ENCODE data around the gene TM4SF5.
A peak's percentile ranks its signal among the peaks of the same experiment; 100 is the strongest.

The TM4SF5 gene

DNA sequence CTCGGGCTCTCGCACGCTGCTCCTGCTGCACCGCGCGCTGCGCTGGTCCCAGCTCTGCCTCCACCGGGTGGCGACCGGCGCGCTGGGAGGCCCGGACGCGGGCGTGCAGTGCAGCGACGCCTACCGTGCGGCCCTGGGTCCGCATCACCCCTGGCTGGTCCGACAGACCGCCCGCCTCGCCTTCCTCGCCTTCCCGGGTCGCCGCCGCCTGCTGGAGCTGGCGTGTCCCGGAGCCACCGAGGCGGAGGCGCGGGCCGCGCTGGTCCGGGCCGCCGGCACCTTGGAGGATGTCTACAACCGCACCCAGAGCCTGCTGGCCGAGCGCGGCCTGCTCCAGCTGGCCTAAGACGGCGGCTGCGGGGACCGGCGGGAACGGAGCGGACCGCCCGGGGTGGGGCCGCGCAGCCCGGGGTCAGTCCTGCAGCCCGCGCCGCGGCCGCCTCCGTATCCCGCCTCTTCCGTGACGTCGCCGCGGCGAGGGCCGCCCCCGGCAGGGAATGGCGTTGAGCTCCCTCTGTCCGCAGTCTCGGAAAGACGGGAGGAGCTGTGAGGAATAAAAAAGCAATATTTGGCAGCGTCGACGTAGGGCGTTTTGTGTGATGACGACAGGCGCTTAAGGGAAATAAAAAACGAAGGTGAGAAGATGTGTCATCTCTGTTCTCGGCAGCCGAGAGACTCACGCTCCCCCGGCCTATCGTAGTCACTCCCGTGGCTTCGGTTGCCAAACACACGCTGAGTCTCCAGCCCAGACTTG is 18.4 kb downstream of the TM4SF5 start:
- H3K4me3 ChIP-seq (ENCODE audit: low read length in 2 of 2): peak overlapping the region; percentile 77 to 86
- H3K9me3 ChIP-seq (ENCODE audit: control insufficient read depth in 2 of 2, low read length in 2 of 2): no peaks in the 10 kb centered on the region
- H3K4me1 ChIP-seq (ENCODE audit: control insufficient read depth, insufficient read depth, low read length): peaks cover 34% of the 10 kb centered on the region
- peaks cover 3 to 7% of the 10 kb centered on the region in 2 donors for H3K27me3 ChIP-seq (ENCODE audit: control insufficient read depth in 1 of 2, insufficient read depth in 2 of 2, low read length in 2 of 2)
- no peaks in the 10 kb centered on the region for H3K36me3 ChIP-seq (ENCODE audit: control insufficient read depth in 2 of 2, insufficient read depth in 2 of 2, low read length in 2 of 2)
- peak overlapping the region; percentile 84 for H3K27ac ChIP-seq (ENCODE audit: low read length)
- peak overlapping the region; percentile 85 to 87 for H3K9ac ChIP-seq (ENCODE audit: low read length in 2 of 2)

DNA sequence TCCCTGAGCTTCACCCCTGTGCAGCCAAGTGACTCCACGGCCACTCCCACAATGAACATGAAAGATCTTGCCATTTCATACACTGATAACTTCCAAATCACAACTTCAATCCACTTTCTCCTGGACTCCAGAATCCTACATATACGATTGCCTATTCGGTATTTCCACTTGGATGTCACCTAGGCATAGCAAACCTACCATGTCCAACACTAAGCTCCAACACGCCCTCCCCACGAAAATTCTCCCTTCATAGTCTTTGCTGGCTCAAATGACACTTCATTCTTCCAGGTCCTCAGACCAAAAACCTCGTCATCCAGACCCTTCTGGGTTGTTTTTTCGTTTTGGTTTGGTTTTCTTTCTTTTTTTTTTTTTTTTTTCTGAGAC is 19.0 kb downstream of the TM4SF5 start:
- Histone ChIP-seq H3K4me1 (ENCODE audit: control insufficient read depth, insufficient read depth, low read length) (peaks cover 28% of the 10 kb centered on the region), H3K27ac (ENCODE audit: low read length) (peak overlapping the region; percentile 84), H3K9me3 (ENCODE audit: control insufficient read depth in 2 of 2, low read length in 2 of 2) (no peaks in the 10 kb centered on the region), H3K27me3 (ENCODE audit: control insufficient read depth in 1 of 2, insufficient read depth in 2 of 2, low read length in 2 of 2) (peaks cover 1 to 2% of the 10 kb centered on the region in 2 donors), H3K9ac (ENCODE audit: low read length in 2 of 2) (peak overlapping the region; percentile 85 to 87), H3K36me3 (ENCODE audit: control insufficient read depth in 2 of 2, insufficient read depth in 2 of 2, low read length in 2 of 2) (no peaks in the 10 kb centered on the region), H3K4me3 (ENCODE audit: low read length in 2 of 2) (peak overlapping the region; percentile 77 to 86)

DNA sequence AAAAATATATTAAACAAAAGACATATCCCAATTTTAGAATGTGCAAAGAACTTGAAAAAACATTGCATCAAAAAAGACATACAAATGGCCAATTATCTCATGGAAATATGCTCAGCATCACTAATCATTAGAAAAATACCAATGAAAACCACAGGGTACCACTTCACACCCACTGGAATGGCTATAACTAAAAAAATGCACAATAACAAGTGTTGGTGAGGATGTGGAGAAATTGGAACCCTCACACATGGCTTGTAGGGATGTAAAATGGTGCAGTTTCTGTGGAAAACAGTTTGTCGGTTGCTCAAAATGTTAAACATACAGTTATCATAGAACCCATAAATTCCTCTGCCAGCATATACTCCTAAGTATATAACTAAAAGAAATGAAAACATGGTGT is 23.5 kb downstream of the TM4SF5 start:
- Histone ChIP-seq H3K9ac (ENCODE audit: low read length in 2 of 2) (no peak overlapping the region), H3K4me1 (ENCODE audit: control insufficient read depth, insufficient read depth, low read length) (peaks cover 16% of the 10 kb centered on the region), H3K36me3 (ENCODE audit: control insufficient read depth in 2 of 2, insufficient read depth in 2 of 2, low read length in 2 of 2) (peaks cover 16 to 17% of the 10 kb centered on the region in 2 donors), H3K27ac (ENCODE audit: low read length) (no peak overlapping the region), H3K9me3 (ENCODE audit: control insufficient read depth in 2 of 2, low read length in 2 of 2) (no peaks in the 10 kb centered on the region), H3K27me3 (ENCODE audit: control insufficient read depth in 1 of 2, insufficient read depth in 2 of 2, low read length in 2 of 2) (no peaks in the 10 kb centered on the region), H3K4me3 (ENCODE audit: low read length in 2 of 2) (peak overlapping the region in 1 of 2 donors; percentile 100)

DNA sequence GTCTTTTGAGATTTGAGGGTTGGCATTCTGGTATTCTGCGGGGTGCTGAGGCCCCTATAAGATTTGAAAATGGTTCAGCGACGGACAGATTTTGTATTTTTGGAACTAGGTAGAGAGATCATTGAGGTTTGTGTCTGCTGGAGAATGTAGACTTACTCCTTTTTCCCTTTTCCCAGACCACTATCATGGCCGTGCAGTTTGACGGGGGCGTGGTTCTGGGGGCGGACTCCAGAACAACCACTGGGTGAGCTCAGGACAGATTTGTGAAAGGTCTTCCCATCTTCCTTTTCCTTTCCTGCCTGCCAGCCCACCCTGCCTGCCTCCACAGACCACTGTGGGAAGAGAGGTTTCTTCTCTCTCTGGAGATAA is 24.9 kb downstream of the TM4SF5 start:
- Histone ChIP-seq H3K27me3 (ENCODE audit: control insufficient read depth in 1 of 2, insufficient read depth in 2 of 2, low read length in 2 of 2) (no peaks in the 10 kb centered on the region), H3K4me1 (ENCODE audit: control insufficient read depth, insufficient read depth, low read length) (peaks cover 12% of the 10 kb centered on the region), H3K9ac (ENCODE audit: low read length in 2 of 2) (peak overlapping the region; percentile 90 to 96), H3K36me3 (ENCODE audit: control insufficient read depth in 2 of 2, insufficient read depth in 2 of 2, low read length in 2 of 2) (peaks cover 16 to 17% of the 10 kb centered on the region in 2 donors), H3K9me3 (ENCODE audit: control insufficient read depth in 2 of 2, low read length in 2 of 2) (no peaks in the 10 kb centered on the region), H3K27ac (ENCODE audit: low read length) (peak overlapping the region; percentile 67), H3K4me3 (ENCODE audit: low read length in 2 of 2) (peak overlapping the region; percentile 92 to 100)

DNA sequence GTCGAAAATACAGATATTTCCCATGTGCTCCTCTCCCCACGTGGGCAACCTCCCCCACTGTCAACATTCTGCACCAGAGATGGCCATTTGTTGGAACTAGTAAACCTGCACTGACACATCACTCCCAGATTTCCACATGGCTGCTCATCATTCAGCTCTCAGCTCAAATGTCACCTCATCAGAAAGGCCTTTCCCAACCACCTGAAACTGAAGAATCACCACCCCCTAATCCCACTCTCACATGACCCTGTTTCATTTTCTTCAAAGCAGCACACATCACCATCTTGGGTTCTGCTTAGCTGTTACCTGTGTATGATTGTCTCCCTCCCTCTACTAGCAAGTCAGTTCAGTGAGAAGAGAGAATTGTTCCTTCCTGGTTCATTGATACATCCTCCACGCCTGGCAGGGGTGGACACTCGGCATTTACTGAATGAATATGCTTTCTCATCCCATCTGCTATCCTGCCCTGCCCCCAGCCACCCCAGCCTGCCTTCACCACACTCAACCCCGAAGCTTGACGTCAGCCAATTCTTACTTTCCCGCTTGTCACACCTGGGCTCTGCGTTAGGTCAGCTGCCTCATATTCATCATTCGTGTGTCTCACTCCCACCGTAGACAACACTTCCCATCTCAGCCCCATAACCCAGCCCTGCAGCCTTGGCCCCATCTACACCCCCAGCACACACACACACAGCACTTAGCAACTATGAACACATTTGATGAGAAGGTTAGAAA is 28.9 kb downstream of the TM4SF5 start:
- Histone ChIP-seq H3K4me1 (ENCODE audit: control insufficient read depth, insufficient read depth, low read length) (peaks cover 12% of the 10 kb centered on the region), H3K27ac (ENCODE audit: low read length) (no peak overlapping the region), H3K4me3 (ENCODE audit: low read length in 2 of 2) (no peak overlapping the region), H3K36me3 (ENCODE audit: control insufficient read depth in 2 of 2, insufficient read depth in 2 of 2, low read length in 2 of 2) (peaks cover 16 to 17% of the 10 kb centered on the region in 2 donors), H3K9me3 (ENCODE audit: control insufficient read depth in 2 of 2, low read length in 2 of 2) (no peaks in the 10 kb centered on the region), H3K9ac (ENCODE audit: low read length in 2 of 2) (no peak overlapping the region), H3K27me3 (ENCODE audit: control insufficient read depth in 1 of 2, insufficient read depth in 2 of 2, low read length in 2 of 2) (no peaks in the 10 kb centered on the region)

DNA sequence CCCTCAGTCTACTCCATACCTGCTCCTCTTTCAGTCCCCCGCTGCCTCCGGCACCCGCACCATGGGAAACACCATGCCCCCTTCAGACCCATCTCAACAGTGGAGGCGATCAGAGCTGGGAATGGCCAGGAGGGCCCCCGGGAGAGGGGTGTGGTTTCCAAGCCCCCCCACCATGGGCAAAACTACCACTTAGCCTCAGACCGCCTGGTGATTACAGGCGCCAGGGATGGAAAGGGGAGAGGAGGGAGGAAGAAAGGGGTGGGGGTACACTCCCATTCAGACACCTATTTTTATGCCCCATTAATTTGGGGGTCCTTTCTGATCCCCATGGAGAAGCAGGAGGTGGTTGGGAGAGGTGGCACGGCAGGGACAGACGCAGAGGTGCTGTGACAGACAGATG is 30.5 kb downstream of the TM4SF5 start, which contains the start of gene C17orf114:
TSS of gene C17orf114 (minus strand) at position 101 of the 400 bp plus-strand sequence.
- H3K27me3 ChIP-seq (ENCODE audit: control insufficient read depth in 1 of 2, insufficient read depth in 2 of 2, low read length in 2 of 2): no peaks in the 10 kb centered on the region
- no peaks in the 10 kb centered on the region for H3K9me3 ChIP-seq (ENCODE audit: control insufficient read depth in 2 of 2, low read length in 2 of 2)
- H3K36me3 ChIP-seq (ENCODE audit: control insufficient read depth in 2 of 2, insufficient read depth in 2 of 2, low read length in 2 of 2): peaks cover 16 to 17% of the 10 kb centered on the region in 2 donors
- H3K4me3 ChIP-seq (ENCODE audit: low read length in 2 of 2): no peak within 1 kb of the TSS
- peaks cover 1% of the 10 kb centered on the region for H3K4me1 ChIP-seq (ENCODE audit: control insufficient read depth, insufficient read depth, low read length)
- no peak within 1 kb of the TSS for H3K27ac ChIP-seq (ENCODE audit: low read length)
- no peak within 1 kb of the TSS for H3K9ac ChIP-seq (ENCODE audit: low read length in 2 of 2)

DNA sequence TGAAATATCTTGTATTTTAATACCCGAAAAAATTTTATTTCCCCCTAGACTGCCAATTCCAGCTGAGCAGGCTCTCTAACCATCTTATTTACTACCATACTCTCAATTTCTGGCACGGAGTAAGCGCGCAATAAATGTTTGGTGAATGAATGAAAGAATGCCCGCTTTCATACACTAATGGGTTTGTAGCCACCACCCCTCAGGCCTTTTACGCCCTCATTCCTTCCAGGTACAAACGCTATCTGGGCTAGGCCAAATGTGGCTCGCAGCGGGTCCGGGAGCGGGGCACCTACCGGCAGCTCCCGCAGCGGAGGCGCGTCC is 34.7 kb downstream of the TM4SF5 start:
- Histone ChIP-seq H3K36me3 (ENCODE audit: control insufficient read depth in 2 of 2, insufficient read depth in 2 of 2, low read length in 2 of 2) (peaks cover 0 to 2% of the 10 kb centered on the region in 2 donors), H3K27ac (ENCODE audit: low read length) (no peak overlapping the region), H3K4me1 (ENCODE audit: control insufficient read depth, insufficient read depth, low read length) (peaks cover 13% of the 10 kb centered on the region), H3K9ac (ENCODE audit: low read length in 2 of 2) (peak overlapping the region; percentile 59 to 69), H3K27me3 (ENCODE audit: control insufficient read depth in 1 of 2, insufficient read depth in 2 of 2, low read length in 2 of 2) (no peaks in the 10 kb centered on the region), H3K4me3 (ENCODE audit: low read length in 2 of 2) (peak overlapping the region; percentile 69 to 77), H3K9me3 (ENCODE audit: control insufficient read depth in 2 of 2, low read length in 2 of 2) (no peaks in the 10 kb centered on the region)

DNA sequence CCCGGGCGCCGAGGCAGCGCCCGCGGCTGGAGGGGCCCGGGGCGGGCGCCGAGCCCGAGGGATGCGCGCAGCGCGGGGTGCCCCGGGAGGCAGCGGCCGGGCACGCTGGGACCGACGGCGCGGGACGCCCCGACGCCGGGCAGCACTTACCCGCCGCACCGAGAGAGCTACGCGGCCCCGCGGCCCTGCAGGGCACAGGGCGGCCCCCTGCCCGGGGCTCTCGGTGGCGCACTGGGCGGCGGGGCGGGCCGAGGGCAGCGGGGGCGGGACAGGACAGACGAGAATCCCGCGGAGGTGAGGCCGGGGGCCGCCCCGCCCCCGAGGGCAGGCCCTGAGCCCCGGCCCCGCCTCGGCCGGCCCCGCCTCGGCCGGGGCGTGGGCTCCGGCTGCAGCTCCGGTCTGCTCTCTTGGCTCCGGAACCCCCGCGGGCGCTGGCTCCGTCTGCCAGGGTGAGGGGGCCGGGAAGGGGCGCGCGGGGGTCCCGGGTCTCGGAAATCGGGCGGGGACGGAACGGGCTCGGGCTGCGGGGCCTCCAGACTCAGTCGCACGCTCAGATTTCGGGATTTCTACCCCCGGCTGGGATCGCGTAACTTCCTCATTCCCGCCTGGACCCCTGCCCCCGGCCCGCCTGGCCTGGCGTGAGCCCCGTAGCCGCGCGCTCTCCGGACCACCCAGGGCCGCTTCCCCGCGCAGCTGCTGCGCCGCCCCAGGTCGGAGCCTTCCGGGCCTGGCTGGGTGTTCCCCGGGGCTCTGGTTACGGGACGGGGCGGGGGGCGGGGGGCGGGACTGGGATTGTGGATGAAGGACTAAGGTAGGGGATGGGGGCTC is 35.3 kb downstream of the TM4SF5 start, which contains the start of gene PLD2:
TSS of gene PLD2 (plus strand) at position 376 of the 828 bp plus-strand sequence. CDS start 621 bp downstream, outside the sequence.
- H3K9me3 ChIP-seq (ENCODE audit: control insufficient read depth in 2 of 2, low read length in 2 of 2): no peaks in the 10 kb centered on the region
- H3K4me3 ChIP-seq (ENCODE audit: low read length in 2 of 2): peak within 1 kb of the TSS; percentile 69 to 77
- H3K27ac ChIP-seq (ENCODE audit: low read length): no peak within 1 kb of the TSS
- H3K36me3 ChIP-seq (ENCODE audit: control insufficient read depth in 2 of 2, insufficient read depth in 2 of 2, low read length in 2 of 2): peaks cover 0 to 4% of the 10 kb centered on the region in 2 donors
- H3K4me1 ChIP-seq (ENCODE audit: control insufficient read depth, insufficient read depth, low read length): peaks cover 13% of the 10 kb centered on the region
- H3K9ac ChIP-seq (ENCODE audit: low read length in 2 of 2): peak within 1 kb of the TSS; percentile 59 to 69
- H3K27me3 ChIP-seq (ENCODE audit: control insufficient read depth in 1 of 2, insufficient read depth in 2 of 2, low read length in 2 of 2): no peaks in the 10 kb centered on the region

DNA sequence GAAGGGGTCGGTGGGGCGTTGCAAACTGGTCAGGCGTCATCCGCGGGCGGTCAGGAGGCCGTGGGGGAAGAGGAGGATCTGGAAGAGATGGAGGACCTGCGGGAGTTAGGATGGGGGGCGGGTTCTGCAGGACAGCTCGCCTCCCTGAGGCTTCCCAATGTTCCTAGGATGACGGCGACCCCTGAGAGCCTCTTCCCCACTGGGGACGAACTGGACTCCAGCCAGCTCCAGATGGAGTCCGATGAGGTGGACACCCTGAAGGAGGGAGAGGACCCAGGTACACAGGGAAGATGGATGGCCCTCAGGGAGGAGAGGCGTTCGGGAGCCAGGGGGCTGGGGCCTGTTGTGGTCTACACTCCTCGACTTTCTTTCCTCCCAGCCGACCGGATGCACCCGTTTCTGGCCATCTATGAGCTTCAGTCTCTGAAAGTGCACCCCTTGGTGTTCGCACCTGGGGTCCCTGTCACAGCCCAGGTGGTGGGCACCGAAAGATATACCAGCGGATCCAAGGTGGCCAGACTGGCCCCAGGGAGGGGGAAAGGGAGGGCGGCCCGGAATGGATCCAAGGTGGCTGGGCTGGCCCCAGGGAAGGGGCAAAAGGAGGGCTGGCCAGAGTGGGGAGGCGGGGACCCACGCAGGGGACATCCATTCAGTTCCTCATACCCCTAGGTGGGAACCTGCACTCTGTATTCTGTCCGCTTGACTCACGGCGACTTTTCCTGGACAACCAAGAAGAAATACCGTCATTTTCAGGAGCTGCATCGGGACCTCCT is 36.1 kb downstream of the TM4SF5 start:
- Histone ChIP-seq H3K4me3 (ENCODE audit: low read length in 2 of 2) (peak overlapping the region; percentile 51 to 77), H3K36me3 (ENCODE audit: control insufficient read depth in 2 of 2, insufficient read depth in 2 of 2, low read length in 2 of 2) (peaks cover 0 to 4% of the 10 kb centered on the region in 2 donors), H3K27me3 (ENCODE audit: control insufficient read depth in 1 of 2, insufficient read depth in 2 of 2, low read length in 2 of 2) (no peaks in the 10 kb centered on the region), H3K9me3 (ENCODE audit: control insufficient read depth in 2 of 2, low read length in 2 of 2) (no peaks in the 10 kb centered on the region), H3K4me1 (ENCODE audit: control insufficient read depth, insufficient read depth, low read length) (peaks cover 13% of the 10 kb centered on the region), H3K27ac (ENCODE audit: low read length) (no peak overlapping the region), H3K9ac (ENCODE audit: low read length in 2 of 2) (peak overlapping the region; percentile 38 to 55)

DNA sequence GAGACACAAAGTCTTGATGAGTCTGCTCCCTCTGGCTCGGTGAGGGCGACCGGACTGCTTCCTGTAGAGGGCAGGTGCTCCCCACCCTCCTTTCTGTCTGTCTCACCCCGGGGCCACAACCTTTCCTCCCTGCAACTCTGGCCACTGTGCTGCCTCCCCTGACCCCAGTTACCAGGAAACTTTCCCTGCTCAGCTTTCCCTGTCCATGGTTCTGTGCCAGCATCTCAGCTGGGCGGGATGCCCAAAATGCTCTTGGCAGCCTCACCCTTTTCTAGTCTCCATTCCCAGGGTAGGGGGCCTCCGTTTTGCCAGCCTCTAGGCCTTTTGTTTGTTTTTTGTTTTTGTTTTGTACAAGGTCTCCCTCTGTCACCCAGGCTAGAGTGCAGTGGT is 36.7 kb downstream of the TM4SF5 start:
- H3K4me1 ChIP-seq (ENCODE audit: control insufficient read depth, insufficient read depth, low read length): peaks cover 13% of the 10 kb centered on the region
- no peaks in the 10 kb centered on the region for H3K9me3 ChIP-seq (ENCODE audit: control insufficient read depth in 2 of 2, low read length in 2 of 2)
- no peak overlapping the region for H3K27ac ChIP-seq (ENCODE audit: low read length)
- no peaks in the 10 kb centered on the region for H3K27me3 ChIP-seq (ENCODE audit: control insufficient read depth in 1 of 2, insufficient read depth in 2 of 2, low read length in 2 of 2)
- H3K9ac ChIP-seq (ENCODE audit: low read length in 2 of 2): no peak overlapping the region
- peaks cover 0 to 4% of the 10 kb centered on the region in 2 donors for H3K36me3 ChIP-seq (ENCODE audit: control insufficient read depth in 2 of 2, insufficient read depth in 2 of 2, low read length in 2 of 2)
- peak overlapping the region in 1 of 2 donors; percentile 77 for H3K4me3 ChIP-seq (ENCODE audit: low read length in 2 of 2)
